Mucosa of descending colon (tissue), 3 donors: ENCODE measurements around the gene ATAD3B. TPM values are rescaled to one million over a fixed set of nuclear protein-coding genes. Genes with fewer than 3 reads are reported as not detected.
"Not testable (repeated sequence)": the region's sequence is repeated elsewhere in the genome, so short reads cannot be mapped to it uniquely, and the experiment has no call there.

Source experiments
- ATAC-seq: fragments of 200-7000 bp; cut with Tn5 transposase; one replicate; pipeline ENCODE4 v1.9.1; 2020; ENCODE audit warnings: mild to moderate bottlenecking, moderate library complexity
- DNase-seq, 3 donors: peaks; one replicate each; pipeline ENCODE4 v3.0.0-alpha.2; 2020
- H3K36me3 ChIP-seq: fragments of 200-600 bp; one replicate; pipeline ENCODE4 v1.8.0; 2021; ENCODE audit warnings: low read depth, mild to moderate bottlenecking
- H3K4me1 ChIP-seq: fragments of 200-600 bp; one replicate; pipeline ENCODE4 v1.8.0; 2021; ENCODE audit warnings: low read depth, mild to moderate bottlenecking
- H3K4me3 ChIP-seq: fragments of 200-600 bp; one replicate; pipeline ENCODE4 v1.8.0; 2021; ENCODE audit warnings: mild to moderate bottlenecking
- H3K9me3 ChIP-seq: fragments of 200-600 bp; one replicate; pipeline ENCODE4 v1.8.0; 2021; ENCODE audit warnings: mild to moderate bottlenecking
- CTCF ChIP-seq: fragments of 200-600 bp; IDR thresholded peaks from one replicate; pipeline ENCODE4 v1.8.0; 2022; ENCODE audit warnings: antibody characterized with exemption, mild to moderate bottlenecking
- intact Hi-C, 2 donors: fragments of 100-400 bp; cut with DNase I in 1 of 2; cut with micrococcal nuclease in 1 of 2; formaldehyde crosslinking; loops; one replicate each; pipeline versions ENCODE4 v1.11.0 to v1.11.1; 2022; cut with DNase I, micrococcal nuclease
- total RNA-seq, 3 donors: library from RNA; stranded (reverse); fragmentation: NEBNext Ultra II Directional in 2 of 3; extraction: Animal tissue kit (Norgen Biotek cat#: 25700) in 2 of 3; gene quantifications; one replicate each; pipeline versions ENCODE4 v1.2.1 to v1.2.4, GENCODE V29; 2021 to 2023
- donor health status: DM: no; HTN: no; CAD: no; lungs with moderate emphysema.
- donor health status: DM: no; HTN: no; CAD: no.
- donor health status: DM: no; HTN: yes; CAD: no.

Gene ATAD3B
- total RNA-seq, 3 donors from 2014 or later, result 22.8 to 30.9 (median 25.4) TPM

GRCh38 chr1:1452882-1453281 lies 18.7 kb upstream of the ATAD3B start:
- Histone ChIP-seq H3K9me3 (no peaks in the 10 kb centered on the region), H3K4me3 (no peak overlapping the region), H3K4me1 (peaks cover 9% of the 10 kb centered on the region), H3K36me3 (no peaks in the 10 kb centered on the region)
- intact Hi-C loops, result no loop called here
- no peak for TF ChIP-seq CTCF
- ATAC-seq, result no peak
- DNase-seq, result no peak

GRCh38 chr1:1454286-1455056 lies 17.1 kb upstream of the ATAD3B start:
- DNase-seq, intact Hi-C loops, H3K4me1 ChIP-seq, H3K9me3 ChIP-seq, ATAC-seq, H3K36me3 ChIP-seq, H3K4me3 ChIP-seq: not testable (repeated sequence)

GRCh38 chr1:1455366-1455884 lies 16.1 kb upstream of the ATAD3B start:
- intact Hi-C loops, result no loop called here
- TF ChIP-seq CTCF, result no peak
- Histone ChIP-seq H3K4me3 (no peak overlapping the region), H3K9me3 (no peaks in the 10 kb centered on the region), H3K4me1 (no peaks in the 10 kb centered on the region), H3K36me3 (no peaks in the 10 kb centered on the region)
- DNase-seq, result no peak
- no peak for ATAC-seq

- ATAC-seq, H3K36me3 ChIP-seq, H3K9me3 ChIP-seq, H3K4me1 ChIP-seq, H3K4me3 ChIP-seq, intact Hi-C loops, DNase-seq: not testable (repeated sequence)
Measured at GRCh38 chr1:1455934-1456333, 15.6 kb upstream of the ATAD3B start.

- DNase-seq, ATAC-seq, H3K4me1 ChIP-seq, H3K9me3 ChIP-seq, H3K36me3 ChIP-seq, intact Hi-C loops, H3K4me3 ChIP-seq: not testable (repeated sequence)
Measured at GRCh38 chr1:1456683-1457255, 14.8 kb upstream of the ATAD3B start.

GRCh38 chr1:1459156-1459555 lies 12.4 kb upstream of the ATAD3B start:
- H3K4me3 ChIP-seq, intact Hi-C loops, DNase-seq, H3K36me3 ChIP-seq, ATAC-seq, H3K9me3 ChIP-seq, H3K4me1 ChIP-seq: not testable (repeated sequence)

- intact Hi-C loops, H3K9me3 ChIP-seq, H3K36me3 ChIP-seq, ATAC-seq, H3K4me3 ChIP-seq, H3K4me1 ChIP-seq, DNase-seq: not testable (repeated sequence)
Measured at GRCh38 chr1:1459711-1460110, 11.9 kb upstream of the ATAD3B start.

GRCh38 chr1:1460540-1461130 lies 10.9 kb upstream of the ATAD3B start:
- ATAC-seq (no peak), DNase-seq (no peak)
- H3K9me3 ChIP-seq, result no peaks in the 10 kb centered on the region
- intact Hi-C loops, result no loop called here
- H3K36me3 ChIP-seq, result no peaks in the 10 kb centered on the region
- no peak for TF ChIP-seq CTCF
- H3K4me3 ChIP-seq, result no peak overlapping the region
- no peaks in the 10 kb centered on the region for H3K4me1 ChIP-seq
